Right kidney (tissue), 1 donor: ENCODE measurements around the gene MCRS1.

Experiments used
- DNase-seq: peaks from one replicate; pipeline ENCODE4 v3.0.0-alpha.2; 2016

Gene MCRS1

DNA sequence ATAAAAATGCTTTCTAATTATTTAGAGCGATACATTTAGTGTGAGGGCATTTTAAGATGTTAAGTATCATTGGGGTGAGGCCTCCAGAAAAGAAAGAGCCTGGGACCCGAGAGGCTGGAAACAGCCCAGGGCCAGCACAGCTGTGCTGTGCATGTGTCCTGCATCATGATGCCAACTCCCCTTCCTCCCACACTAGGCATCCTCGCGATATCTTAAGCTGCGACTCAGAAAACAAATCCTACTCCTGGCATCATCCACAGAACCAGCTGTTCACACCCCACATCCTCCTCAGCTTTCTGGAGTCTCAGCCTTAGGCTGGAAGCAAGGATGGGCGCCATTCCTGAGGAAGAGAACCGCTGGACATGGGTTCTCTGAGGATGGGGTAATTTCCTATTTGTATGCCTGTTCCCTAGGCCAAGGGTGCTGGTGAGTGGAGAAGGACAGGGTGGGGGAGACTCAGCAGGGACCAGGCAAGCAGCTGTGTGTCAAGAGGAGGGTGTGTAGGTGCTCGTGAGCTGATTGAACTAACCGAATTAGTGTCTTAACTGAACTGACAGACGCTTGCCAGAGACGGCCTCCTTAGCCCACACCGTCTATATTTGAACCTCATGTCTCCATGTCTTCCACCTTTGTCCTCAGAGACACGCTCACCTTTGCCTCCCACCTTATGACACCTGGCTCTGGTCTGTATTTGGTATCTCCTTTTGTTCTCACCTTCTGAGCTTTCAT lies 15.6 kb upstream of the MCRS1 start:
- no peak for DNase-seq

DNA sequence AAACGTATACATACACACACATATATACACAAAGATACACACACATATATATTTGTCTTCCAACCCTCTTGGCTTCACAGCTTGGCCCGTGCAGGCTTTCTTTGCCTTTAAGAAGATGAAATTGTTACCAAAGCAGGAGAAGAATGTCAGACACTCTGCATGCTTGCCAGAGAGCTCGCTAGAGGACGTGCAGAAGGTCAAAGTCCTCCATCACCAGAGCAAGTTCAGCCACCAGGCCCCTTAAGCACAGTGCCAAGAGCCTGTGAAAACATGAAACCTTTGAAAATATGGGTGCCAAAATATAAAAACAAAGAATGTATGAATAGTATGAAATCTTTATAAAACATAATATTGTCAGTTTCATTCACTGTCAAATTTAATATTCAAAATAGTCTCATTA lies 14.9 kb upstream of the MCRS1 start:
- DNase-seq: no peak

GRCh38 chr12:49582201-49582600 lies 14.3 kb upstream of the MCRS1 start:
- no peak for DNase-seq

- DNase-seq: peak; percentile 79
Observed at GRCh38 chr12:49580572-49581535, 12.9 kb upstream of the MCRS1 start.

GRCh38 chr12:49578471-49579112 lies 10.7 kb upstream of the MCRS1 start:
- no peak for DNase-seq

DNA sequence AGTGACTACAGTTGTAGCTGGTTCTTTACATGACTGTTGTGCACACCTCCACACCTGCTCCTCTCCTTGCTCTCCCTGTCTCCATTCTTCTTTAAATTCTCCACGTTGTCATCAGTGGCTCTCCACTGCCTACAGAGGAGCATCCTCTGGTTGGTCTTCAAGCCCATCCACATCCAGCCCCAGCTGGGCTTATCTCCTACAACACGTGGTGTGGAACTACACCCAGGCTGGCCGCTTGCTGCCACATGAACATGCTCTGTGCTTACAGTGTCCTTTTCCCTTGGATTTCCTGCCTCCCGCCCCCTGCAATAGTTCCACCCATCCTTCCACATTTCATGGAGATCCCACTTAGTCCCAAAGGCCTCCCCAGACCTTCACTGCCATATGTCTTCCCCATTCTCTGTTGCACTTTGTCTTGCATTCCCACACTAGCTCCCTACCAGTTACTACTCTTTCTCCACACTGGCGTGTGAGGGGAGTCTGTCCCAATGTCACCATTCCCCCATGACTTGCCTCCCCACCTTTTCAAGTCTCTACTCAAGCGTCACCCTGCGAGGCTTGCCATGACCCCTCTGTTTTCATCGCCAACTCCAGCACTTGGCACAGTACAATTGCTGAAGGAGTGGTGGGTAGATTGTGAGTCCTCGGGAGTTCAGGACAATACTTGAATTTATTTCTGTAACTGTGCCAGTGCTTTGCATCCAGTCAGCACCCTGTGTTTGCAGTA lies 9.8 kb upstream of the MCRS1 start:
- no peak for DNase-seq

- no peak for DNase-seq
Observed at GRCh38 chr12:49568442-49569162, 660 bp upstream of the MCRS1 start.

DNA sequence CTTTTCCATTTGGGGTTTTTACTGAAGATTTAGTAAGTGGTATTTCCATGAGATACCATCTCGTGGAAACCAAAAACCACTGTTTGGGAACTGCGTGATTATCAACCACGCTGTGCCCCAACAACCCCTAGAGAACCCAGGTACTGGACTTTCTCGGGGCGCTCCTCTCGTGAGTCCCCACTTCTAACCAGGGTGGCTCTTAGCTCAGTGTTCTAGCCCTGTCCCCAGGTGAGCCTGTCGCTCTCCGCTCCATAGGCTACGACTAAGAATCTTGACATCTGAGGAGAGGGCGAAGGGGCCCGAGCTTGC lies 686 bp downstream of the MCRS1 start:
- no peak for DNase-seq

DNA sequence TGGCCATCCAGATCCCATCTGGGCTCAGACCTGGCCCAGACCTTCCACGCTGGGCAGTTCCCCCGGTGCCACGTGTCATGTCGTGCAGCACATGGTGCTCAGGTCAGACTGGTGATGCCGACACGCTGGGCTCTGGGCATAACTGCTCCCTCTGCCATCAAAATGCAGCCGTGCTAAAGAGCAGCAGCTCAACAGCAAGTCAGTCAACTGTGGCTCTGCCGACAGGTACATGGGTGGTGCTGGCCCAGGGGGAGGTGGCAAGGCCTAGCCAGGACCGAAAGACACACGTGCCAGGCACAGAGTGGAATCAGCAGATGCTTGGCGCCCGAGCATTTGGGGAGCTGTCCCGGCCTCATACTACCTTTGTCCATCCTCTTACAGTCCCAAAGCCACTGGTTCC lies 1.6 kb downstream of the MCRS1 start:
- no peak for DNase-seq

- DNase-seq: no peak
Observed at GRCh38 chr12:49565406-49566265, 2.3 kb downstream of the MCRS1 start.

DNA sequence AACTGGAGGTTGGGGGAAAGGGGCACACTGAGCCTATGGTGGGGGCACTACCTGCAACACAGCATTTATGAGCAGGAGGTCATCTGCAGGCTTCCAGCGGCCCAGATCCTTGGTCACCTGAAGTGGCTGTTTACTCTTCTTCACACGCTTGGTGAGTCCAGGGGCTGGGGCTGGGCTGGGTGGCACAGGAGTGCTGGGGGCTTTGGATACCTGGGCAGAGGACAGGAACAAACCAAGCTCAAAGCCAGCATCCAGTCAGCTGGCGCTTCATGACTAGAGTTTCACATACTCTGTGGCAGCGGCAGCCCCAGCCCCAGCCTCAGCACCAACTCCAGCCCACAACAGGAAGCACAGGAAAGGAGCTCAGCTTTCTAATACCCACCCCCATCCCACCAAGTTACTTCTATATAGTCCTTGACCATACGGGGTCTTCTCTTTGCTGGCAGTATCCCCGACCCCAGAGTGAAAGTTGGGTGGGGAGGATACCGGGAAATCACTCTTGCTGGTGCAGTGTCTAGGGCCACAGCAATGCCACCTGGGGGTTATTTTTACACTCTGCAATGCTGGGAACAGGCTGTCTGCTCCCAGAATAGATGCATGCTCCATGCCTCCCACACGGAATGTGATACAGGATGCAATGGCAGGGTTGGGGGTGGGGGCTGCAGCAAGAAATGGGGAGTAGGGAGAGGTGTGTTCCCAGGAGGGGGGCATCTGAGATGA lies 3.1 kb downstream of the MCRS1 start:
- DNase-seq: no peak

DNA sequence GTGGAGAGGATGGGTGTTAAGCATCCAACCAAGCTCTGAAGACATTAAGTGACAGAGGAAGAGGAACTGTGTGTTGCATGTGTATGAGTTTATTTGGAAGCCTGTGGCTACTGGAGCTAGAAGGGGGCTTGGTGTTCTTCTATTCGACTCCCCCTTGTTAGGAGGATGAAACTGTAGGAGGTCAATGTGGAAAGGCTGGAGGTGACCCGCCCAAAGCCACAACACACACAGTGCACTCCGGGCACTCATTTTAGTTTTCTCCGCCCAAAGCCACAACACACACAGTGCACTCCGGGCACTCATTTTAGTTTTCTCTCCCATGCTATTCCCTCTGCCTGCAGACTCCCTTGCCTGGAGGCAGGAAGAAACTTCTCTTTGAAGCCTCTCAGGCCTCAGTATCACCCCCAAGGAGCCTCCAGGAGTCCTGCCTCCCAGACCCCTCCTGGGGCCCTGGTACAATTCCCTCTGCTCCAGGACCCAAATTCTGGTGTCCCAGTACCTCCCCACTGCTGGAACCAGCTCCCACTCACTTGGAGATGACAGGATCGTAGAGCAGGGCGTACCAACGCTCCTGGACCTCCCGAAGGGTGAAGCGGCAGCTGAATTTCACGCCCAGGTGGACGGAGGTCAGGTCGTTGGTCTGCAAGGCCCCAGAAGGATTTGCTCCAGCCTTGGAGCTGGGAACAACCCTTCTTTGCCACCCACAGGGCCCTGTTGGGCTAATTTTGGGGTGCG lies 3.8 kb downstream of the MCRS1 start:
- DNase-seq: no peak

- no peak for DNase-seq
Observed at GRCh38 chr12:49562831-49563230, 5.1 kb downstream of the MCRS1 start.

DNA sequence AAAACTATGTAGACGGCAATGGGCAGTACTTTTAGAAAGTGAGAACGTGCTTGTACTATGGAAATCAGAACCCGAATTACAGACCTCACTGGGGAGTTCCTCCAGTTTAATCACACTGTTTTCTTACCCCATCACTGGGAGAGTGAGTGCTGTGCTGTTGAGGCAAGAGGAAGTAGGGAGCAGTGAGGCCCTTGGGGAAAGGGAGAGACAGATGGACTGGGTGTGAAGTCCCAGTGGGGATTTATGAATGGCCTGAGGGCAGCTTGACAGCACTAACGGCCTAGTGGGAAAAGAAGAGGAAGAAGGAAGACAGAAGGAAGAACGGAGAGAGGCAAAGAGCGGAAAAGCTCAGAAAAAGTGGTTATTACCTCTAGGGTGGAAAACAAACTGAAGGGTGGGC lies 5.7 kb downstream of the MCRS1 start:
- DNase-seq: no peak

- DNase-seq: no peak
Observed at GRCh38 chr12:49560695-49561094, 7.2 kb downstream of the MCRS1 start.

DNA sequence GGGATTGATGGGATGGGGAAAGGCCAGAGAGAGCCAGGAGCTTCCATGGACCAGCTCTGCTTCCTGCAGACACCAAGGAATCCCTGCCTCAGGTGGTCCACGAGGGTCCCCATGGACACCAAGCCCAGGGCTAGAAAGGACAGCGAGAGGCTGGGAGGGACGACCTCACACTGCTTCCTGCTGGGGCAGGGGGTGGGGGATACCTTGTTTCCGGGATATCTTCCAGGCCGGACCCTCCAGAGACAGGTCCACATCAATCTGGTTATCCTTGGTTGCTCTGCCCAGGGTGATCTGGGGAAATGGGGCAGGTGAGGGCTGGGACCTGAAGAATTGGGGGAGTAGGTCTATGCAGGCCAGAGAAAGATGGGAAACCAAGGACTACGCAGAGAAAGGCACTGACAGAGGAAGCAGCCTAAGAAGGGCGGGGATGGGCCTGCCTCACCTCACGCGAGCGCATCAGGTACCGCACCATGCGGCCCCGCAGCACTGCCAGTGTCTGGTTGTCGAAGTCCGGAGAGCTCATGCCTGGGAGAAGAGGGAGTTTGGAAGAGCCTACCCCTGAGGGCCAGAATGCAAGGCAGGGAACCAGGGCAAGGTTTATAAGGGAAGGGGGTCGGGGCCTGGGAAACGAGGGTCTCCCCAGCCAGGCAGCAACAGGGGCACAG lies 8.8 kb downstream of the MCRS1 start:
- no peak for DNase-seq

DNA sequence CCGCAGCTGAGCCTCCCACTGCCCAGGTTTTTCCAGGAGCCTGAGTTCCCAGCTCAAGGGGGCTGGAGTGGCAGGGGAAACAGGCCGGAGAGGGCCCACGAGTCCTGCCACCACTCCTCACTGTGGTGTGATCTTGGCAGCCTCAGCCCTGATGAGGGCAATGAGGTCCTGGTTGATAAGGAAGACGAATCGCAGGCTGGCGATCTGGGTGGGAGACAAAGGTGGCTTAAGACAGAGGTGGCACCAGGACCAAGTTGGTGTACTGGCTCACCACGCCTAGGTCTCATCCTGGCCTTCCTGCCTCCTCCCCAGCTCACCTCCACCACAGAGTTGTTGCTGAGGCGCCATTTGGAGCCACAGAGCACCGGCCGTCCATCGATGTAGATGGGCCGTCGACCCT lies 9.4 kb downstream of the MCRS1 start:
- no peak for DNase-seq

GRCh38 chr12:49557917-49558215 lies 10.1 kb downstream of the MCRS1 start:
- DNase-seq: no peak
